Measurements from ENCODE around the gene AFAP1. TPM values are rescaled to one million over a fixed set of nuclear protein-coding genes. Genes with fewer than 3 reads are reported as not detected.

AFAP1 gene
- total and polyA plus RNA-seq, 12 donors, result 2.9 to 8.9 (median 5.8) TPM

GRCh38 chr4:7801001-7801400 is 138.7 kb downstream of the AFAP1 start:
- H3K4me3 ChIP-seq, result no peak overlapping the region
- H3K27me3 ChIP-seq, result no peaks in the 10 kb centered on the region
- no peak overlapping the region for H3K27ac ChIP-seq
- intact Hi-C loops (cut with DNase I), result loop anchor here in 7 of 10 donors (2.0 to 10.0 kb wide), 8 partner anchors 34 to 609 kb away; partner anchors contain the start of genes AFAP1 (in 2 of the 7) and SORCS2 (in 1 of the 7)
- peaks cover 3 to 24% (median 20%) of the 10 kb centered on the region in 9 donors for H3K4me1 ChIP-seq
- H3K9me3 ChIP-seq, result no peaks in the 10 kb centered on the region
- 93 to 97% methylated on average over 10 of the region's 10 CpGs for WGBS, 2 donors
- peaks cover 0 to 46% (median 11%) of the 10 kb centered on the region in 9 donors for H3K36me3 ChIP-seq
- no peak for TF ChIP-seq CTCF (IDR thresholded peaks at IDR 0.05)
- ATAC-seq (no peak), DNase-seq (no peak)

GRCh38 chr4:7800410-7800809 is 139.3 kb downstream of the AFAP1 start:
- no peak for TF ChIP-seq CTCF (IDR thresholded peaks at IDR 0.05)
- no peak overlapping the region for H3K27ac ChIP-seq
- 90 to 91% methylated on average over 22 of the region's 22 CpGs for WGBS, 2 donors
- ATAC-seq (no peak), DNase-seq (no peak)
- intact Hi-C loops (cut with DNase I), result loop anchor here in 7 of 10 donors (2.0 to 10.0 kb wide), 8 partner anchors 34 to 608 kb away; partner anchors contain the start of genes AFAP1 (in 2 of the 7) and SORCS2 (in 1 of the 7)
- no peaks in the 10 kb centered on the region for H3K9me3 ChIP-seq
- H3K36me3 ChIP-seq, result peaks cover 0 to 52% (median 11%) of the 10 kb centered on the region in 9 donors
- H3K4me1 ChIP-seq, result peaks cover 0 to 18% (median 14%) of the 10 kb centered on the region in 9 donors
- H3K27me3 ChIP-seq, result no peaks in the 10 kb centered on the region
- no peak overlapping the region for H3K4me3 ChIP-seq

GRCh38 chr4:7799736-7800135 is 139.9 kb downstream of the AFAP1 start:
- Histone ChIP-seq H3K9me3 (no peaks in the 10 kb centered on the region), H3K27ac (no peak overlapping the region), H3K36me3 (peaks cover 0 to 52% (median 11%) of the 10 kb centered on the region in 9 donors), H3K27me3 (no peaks in the 10 kb centered on the region), H3K4me1 (peaks cover 0 to 12% (median 8%) of the 10 kb centered on the region in 9 donors), H3K4me3 (no peak overlapping the region)
- WGBS, 2 donors, result 91 to 95% methylated on average over 5 of the region's 5 CpGs
- intact Hi-C loops (cut with DNase I), result loop anchor here in 7 of 10 donors (2.0 to 10.0 kb wide), 8 partner anchors 33 to 607 kb away; partner anchors contain the start of genes AFAP1 (in 2 of the 7) and SORCS2 (in 1 of the 7)
- TF ChIP-seq CTCF (IDR thresholded peaks at IDR 0.05), result no peak
- no peak for DNase-seq
- no peak for ATAC-seq

GRCh38 chr4:7799306-7799705 is 140.4 kb downstream of the AFAP1 start:
- WGBS, 2 donors, result 97 to 98% methylated on average over 11 of the region's 11 CpGs
- no peaks in the 10 kb centered on the region for H3K27me3 ChIP-seq
- peaks cover 0 to 52% (median 11%) of the 10 kb centered on the region in 9 donors for H3K36me3 ChIP-seq
- H3K9me3 ChIP-seq, result no peaks in the 10 kb centered on the region
- no peak overlapping the region for H3K27ac ChIP-seq
- DNase-seq (no peak), ATAC-seq (no peak)
- TF ChIP-seq CTCF (IDR thresholded peaks at IDR 0.05), result no peak
- H3K4me3 ChIP-seq, result no peak overlapping the region
- peaks cover 0 to 7% (median 3%) of the 10 kb centered on the region in 9 donors for H3K4me1 ChIP-seq
- intact Hi-C loops (cut with DNase I), result loop anchor here in 2 of 10 donors (5.0 kb wide), 1 partner anchor 37 kb away; no protein-coding TSS in a partner anchor
